Measurements from ENCODE around the gene FLNC.

FLNC gene

GRCh38 chr7:128867842-128868623, 37.8 kb downstream of the FLNC start:
- DNase-seq, result peak; percentile 55

GRCh38 chr7:128868624-128869137, 38.5 kb downstream of the FLNC start:
- no peak for DNase-seq

GRCh38 chr7:128869138-128869943, 39.1 kb downstream of the FLNC start:
- peak; percentile 35 for DNase-seq

GRCh38 chr7:128869944-128870285, 39.7 kb downstream of the FLNC start:
- no peak for DNase-seq

- DNase-seq, result no peak
Observed at GRCh38 chr7:128871050-128871449, 40.8 kb downstream of the FLNC start.

GRCh38 chr7:128872394-128872824, 42.2 kb downstream of the FLNC start:
- no peak for DNase-seq

GRCh38 chr7:128873234-128873633, 43.0 kb downstream of the FLNC start:
- DNase-seq, result no peak

- DNase-seq, result no peak
Observed at GRCh38 chr7:128874140-128875031, 44.2 kb downstream of the FLNC start.

- DNase-seq, result no peak
Observed at GRCh38 chr7:128875523-128875948, 45.3 kb downstream of the FLNC start.

DNA sequence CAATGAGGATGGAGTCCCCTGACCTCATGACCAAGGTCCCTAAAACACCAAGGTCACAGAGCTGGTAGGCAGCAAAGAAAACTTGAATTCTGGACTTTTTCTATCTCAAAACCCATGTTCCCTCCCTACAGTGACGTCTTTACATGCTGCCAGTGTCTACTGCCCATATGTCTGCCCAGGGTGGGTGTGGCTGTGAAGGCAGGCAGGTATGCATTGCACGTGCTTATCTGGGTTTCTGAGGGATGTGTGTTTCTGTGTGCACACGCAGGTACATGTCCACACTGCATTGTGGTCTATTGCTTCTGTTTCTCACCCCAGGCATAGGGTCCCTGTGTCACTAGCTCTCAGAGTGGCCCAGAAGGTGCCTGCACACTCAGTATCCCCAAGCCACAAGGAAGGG, 45.9 kb downstream of the FLNC start:
- no peak for DNase-seq

GRCh38 chr7:128876586-128876977, 46.4 kb downstream of the FLNC start:
- DNase-seq, result no peak

DNA sequence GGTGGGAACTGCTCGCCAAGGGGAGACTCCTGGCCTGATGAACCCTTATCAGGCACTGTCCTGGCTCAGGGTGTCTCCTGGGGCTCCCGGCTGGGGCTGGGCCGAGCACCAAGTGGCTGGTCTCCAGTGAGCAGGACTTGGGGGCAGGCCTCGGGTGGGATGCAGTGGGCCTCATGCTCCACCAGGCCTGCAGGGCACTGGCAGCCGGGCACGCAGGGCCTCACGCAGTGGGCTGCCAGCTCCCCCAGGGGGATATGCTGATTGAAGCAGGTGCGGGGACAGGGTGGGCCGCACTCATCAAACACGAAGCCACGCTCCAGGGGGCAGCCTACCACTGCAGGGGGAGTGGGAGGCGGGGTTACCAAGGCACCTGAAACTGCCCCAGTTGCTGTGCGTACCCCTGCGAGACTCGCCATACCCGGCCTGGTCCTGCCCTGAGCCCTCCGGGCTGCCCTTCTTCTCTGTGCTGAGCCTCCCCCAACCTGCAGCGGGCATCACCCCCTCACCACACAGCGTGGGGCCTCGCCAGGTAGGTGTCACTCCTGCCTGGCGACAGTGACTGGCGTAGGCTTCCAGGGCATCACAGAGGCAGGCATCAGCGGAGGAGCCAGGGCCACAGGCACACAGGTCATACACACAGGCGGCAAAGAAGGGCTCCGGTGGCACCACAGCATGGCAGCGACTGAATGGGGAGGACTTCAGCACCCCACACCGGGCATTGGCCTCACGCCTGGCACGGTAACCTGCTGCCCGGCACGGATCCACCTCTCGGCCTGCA, 47.0 kb downstream of the FLNC start:
- no peak for DNase-seq

GRCh38 chr7:128877756-128878120, 47.5 kb downstream of the FLNC start:
- DNase-seq, result no peak

DNA sequence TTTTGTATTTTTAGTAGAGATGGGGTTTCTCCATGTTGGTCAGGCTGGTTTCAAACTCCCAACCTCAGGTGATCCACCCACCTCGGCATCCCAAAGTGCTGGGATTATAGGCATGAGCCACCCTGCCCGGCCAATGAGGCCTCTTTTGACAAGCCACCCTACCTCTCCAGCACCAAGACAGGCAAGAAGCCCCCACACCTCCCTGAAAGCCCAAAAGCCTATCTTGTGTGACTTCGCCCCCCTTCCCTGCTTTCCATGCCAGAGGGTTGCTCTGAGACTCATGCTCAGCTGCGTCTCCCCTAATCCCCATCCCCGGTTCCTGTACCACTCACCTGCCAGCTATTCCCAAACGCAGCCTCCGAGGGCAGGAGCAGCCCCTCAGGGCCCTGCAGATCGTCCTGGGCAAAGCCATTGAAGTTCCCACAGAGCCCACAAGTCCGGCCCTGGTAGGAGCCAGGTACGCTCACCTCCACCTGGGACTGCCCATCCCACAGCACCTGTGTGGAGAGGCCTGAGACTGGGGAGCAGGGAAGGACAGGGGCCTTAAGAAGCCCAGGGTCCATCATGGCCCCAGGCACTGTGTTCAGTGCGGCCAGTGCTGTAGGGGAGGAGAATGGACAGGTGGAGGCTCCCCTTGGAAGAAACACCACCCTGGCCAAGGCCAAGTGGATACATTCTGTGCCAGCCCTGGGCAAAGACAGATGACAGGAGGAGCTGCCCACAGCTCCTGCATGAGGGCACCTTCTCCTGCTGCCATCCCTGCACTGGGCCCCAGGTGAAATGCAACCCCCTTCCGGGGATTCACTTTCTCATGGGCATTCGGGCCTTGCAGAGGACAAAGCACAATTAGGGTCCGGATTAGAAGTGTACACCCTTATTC, 48.3 kb downstream of the FLNC start:
- no peak for DNase-seq

DNA sequence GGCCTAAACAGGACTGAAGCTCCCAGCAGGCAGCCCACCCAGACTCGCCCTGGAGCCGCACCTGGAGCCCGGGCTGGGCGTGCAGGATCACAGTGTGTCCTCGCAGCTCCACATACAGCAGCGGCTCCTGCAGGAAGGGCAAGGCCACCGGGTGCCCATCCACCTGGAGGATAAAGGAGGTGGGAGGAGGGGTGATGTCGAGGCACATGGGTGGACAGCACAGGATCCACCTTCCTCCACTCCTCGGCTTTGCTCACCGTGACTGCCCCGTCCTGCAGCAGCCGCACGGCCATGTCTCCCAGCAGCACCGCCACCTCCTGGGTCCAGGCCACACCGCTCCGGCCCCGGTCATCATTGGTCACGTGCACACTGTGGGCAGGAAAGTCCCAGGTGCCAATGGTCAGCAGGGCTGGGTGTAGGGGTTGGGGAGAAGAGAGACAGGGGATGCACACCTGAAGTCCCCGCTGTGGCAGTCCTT, 49.3 kb downstream of the FLNC start:
- DNase-seq, result no peak

DNA sequence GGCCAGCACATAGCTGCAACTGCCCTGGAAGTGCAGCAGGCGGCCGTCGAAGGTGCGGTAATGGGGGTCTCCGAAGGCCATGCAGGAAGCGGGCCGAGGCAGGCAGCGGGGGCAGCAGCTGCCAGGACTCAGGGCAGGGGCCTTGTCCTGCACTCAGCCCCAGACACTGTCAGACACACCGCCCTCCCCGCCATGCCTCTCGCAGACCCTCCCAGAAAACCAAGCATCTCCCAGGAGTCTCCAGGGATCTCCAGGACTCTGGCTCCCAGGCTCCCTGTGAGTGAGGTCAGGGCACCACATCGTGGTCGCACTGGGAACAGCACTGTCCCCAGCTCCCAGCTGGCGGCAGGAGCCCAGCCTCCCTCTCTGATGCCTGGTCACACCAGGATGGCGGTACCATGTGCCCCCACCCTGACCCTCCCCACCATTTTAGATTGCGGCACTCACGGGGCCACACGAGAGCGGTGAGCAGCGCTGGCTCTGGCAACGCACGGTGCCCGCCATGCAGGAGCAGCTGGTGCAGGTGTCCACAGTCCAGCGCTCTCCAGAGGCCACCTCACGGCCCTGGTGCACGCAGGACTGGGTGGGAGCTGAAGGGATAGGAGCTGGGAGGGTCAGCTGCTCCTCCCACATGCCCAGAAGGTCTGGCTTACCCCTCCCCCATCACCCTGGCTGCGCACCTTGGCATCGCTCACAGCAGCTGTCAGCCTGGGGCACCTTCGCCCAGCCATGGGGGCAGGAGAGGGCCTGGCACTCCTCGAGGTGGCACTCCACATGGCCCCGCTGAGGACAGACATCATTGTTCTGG, 49.9 kb downstream of the FLNC start:
- DNase-seq, result peak; percentile 63

DNA sequence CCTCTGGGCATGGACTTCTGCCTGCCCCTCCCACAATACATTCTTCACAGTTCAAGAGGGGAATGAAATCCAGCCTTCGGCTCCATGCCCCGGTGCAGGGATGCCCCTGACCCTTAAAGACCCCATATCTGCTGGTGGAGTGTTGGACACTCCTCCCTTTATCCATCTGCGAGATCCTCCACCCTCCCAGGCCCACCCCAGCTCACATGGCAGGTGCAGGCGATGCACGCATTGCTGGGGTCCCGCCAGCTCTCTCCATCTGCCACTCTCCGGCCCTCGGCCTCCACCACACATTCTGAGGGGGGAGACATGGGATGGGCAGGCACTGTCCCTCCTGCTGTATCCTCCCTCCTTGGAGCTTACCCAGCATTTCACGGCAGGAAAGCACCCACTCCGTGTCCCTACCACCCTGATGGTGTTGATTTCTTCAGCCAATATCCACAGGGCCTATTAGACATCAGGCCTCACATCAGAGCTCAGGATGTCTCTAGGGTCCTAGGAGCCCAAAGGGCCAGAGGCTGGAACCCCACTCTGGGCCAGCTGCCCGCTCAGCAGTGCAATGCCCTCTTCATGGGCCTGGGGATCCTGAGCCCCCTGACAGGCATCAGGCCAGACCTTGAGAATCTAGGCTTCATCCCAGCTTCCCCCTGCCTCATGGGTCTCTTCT, 50.7 kb downstream of the FLNC start:
- no peak for DNase-seq

DNA sequence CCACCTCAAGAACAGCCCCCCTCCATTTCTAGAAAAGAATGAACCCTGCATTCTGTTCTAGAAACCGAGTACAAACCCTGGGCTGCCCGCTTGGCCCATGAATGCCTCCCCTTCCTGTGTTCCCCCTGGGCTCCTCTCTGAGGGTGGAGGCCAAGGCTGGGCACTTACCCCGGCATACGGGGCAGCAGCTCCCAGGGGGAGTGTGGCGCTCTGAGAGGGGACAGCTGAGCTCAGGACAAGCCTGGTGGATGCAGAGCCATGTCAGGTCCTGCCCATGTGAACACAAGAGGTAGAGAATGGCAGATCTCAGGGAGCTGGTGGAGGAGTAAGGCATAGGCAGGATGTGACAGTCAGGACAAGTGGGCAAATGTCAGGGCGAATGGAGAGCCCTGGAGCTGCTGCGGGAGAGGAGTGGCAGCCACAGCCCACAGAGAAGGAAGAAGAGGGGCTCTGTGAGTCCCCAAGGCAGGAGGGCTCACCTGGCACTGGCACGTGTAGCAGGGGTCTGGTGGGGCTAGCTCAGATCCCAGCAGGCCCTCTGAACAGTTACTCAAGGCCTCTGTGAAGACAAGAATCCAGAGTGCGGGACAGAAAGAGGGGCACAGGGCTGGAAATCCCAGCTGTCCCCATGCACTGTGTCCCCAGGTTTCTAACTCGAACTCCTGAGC, 51.4 kb downstream of the FLNC start:
- no peak for DNase-seq

GRCh38 chr7:128882134-128882533, 51.9 kb downstream of the FLNC start:
- DNase-seq, result no peak
